H54 (cell line): ENCODE results near the gene GOLGA5.
"Not testable (repeated sequence)": the region's sequence is repeated elsewhere in the genome, so short reads cannot be mapped to it uniquely, and the experiment has no call there.

Source experiments
- DNase-seq: peaks from one replicate; pipeline ENCODE4 v3.0.0; 2011; ENCODE audit warnings: low spot score, mixed read lengths; ENCODE audit not compliant: insufficient read length
- FAIRE-seq: peaks from 3 replicates; lab custom pipeline; 2011; peaks lifted over from hg19 to GRCh38; lab: Jason Lieb, UNC
- POLR2A ChIP-seq: IDR thresholded peaks from 2 replicates; pipeline ENCODE4 v1.6.1; 2011; ENCODE audit warnings: low read depth, mild to moderate bottlenecking, low read length

Gene GOLGA5

GRCh38 chr14:92794547-92794941, 439 bp downstream of the GOLGA5 start:
- no peak for DNase-seq
- no peak for FAIRE-seq
- no peak for TF ChIP-seq POLR2A

DNA sequence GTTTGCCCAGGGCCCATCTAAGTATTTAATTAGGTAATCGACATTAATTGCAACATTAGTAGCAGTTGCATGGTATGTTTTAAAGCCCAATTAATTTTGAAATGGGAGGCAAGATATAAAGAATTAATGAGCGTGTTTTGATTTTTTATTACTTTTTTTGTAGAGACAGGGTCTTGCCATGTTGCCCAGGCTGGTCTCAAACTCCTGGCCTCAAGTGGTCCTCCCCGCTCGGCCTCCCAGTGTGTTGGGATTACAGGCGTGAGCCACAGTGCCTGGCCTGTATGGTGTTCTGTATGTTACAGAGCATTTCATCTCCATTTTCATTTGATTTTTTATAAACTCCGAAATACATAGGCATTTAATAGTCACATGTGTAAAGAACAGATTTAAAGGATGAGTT, 856 bp downstream of the GOLGA5 start:
- DNase-seq = no peak
- no peak for FAIRE-seq
- no peak for TF ChIP-seq POLR2A

DNA sequence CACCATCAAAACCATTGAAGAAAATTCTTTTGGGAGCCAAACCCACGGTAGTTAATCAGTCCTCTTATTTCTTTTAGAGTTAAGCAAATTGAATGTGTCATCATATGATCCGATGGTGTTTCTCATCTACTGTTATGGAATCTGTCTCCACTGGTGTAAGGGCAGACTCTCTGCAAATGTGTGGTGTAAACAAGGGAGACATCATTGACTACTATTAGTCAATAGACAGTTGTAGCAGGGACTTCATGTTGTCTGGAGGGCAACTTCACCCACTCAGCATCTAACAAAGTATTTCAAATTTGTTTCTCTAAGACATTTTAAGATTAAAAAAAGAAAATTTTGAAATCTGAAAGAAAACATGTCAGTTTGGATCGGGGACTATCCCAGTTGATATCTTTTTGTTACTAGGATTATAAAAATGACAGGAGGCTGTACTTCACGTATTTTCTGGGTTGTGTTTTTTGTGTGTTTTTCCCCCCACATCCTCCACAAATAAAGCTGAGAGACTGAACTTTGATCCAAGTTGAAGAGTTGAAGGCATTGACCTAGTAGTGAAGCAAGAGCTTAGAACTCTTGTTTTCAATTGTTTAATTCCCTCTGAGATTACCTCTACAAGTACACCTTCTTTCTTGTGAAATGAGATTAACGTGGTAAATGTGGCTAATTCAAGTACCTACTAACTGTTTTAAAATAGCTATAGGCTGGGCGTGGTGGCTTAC, 4.0 kb downstream of the GOLGA5 start:
- TF ChIP-seq POLR2A = no peak
- no peak for FAIRE-seq
- DNase-seq = no peak

GRCh38 chr14:92798811-92799210, 4.7 kb downstream of the GOLGA5 start:
- no peak for TF ChIP-seq POLR2A
- FAIRE-seq = no peak

DNA sequence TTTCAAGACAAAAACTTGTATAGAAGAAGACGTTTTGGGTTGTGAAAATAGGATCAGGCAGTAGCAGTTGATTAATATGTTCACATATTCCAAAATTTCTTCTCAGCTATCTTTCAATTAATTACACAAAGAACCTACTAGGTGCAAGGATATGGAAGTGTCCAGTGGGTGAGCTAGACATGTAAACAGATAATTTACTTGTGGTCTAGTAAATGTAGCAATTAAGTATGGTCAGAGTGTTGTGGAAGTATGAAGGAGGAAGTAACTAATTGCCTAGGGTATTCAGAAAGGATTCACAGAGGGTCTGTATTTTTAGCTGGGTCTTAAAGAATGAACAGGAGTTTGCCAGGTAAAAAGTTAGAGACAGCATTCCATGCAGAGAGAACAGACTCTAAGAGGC, 5.9 kb downstream of the GOLGA5 start:
- DNase-seq (no peak), FAIRE-seq (no peak)
- TF ChIP-seq POLR2A = no peak

More at GRCh38 chr14:92798811-92799210, 4.7 kb downstream of the GOLGA5 start:
- no peak for DNase-seq

DNA sequence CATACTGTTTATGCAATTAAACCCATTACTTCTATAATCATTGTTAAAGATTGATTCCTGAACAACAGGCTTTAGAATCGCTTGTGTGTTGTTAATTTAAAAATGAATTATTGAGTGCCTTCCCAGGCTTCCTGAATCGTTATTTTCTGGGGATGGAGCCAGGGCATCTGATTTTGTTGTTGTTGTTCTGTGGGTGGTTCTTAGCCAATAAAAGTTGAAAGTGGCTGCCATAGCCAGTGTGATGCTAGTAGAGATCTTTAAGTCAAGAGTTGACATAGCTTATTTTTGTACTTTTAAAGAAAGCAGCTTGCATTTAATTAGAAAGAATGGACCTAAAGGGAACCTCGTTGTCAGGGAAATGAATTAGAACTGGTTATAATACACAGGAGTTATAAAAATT, 6.4 kb downstream of the GOLGA5 start:
- no peak for DNase-seq
- no peak for TF ChIP-seq POLR2A
- FAIRE-seq = no peak

GRCh38 chr14:92801917-92802316, 7.8 kb downstream of the GOLGA5 start:
- no peak for FAIRE-seq
- DNase-seq = no peak
- TF ChIP-seq POLR2A = no peak

- no peak for TF ChIP-seq POLR2A
- FAIRE-seq (no peak), DNase-seq (no peak)
Measured at GRCh38 chr14:92802678-92803077, 8.6 kb downstream of the GOLGA5 start.

- no peak for FAIRE-seq
- TF ChIP-seq POLR2A = no peak
Measured at GRCh38 chr14:92813201-92813600, 19.1 kb downstream of the GOLGA5 start.

DNA sequence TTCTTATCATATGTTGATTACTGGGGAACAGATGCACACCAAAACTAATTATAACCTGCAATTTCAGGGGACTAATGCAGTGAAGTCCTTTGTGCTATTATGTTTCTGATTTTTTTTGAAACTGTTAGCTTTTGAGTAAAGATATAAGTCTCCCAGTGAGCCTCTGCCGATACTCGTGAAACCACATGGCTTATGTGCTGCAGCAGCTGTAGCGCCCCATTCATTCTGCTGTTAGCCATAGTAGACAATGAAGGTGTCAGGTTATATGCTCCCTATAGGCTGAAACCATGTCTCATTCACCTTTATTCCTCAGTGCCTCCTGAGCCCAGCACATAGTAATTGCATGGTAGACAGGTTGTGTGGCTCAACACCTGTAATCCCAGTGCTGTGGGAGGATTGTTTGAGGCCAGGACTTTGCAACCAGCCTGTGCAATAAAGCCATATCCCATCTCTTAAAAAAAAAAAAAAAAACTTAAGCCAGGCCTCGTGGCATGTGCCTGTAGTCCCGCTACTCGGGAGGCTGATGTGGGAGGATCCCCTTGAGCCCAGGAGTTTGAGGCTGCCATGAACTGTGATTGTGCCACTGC, 25.0 kb downstream of the GOLGA5 start:
- FAIRE-seq (no peak), DNase-seq (no peak)
- no peak for TF ChIP-seq POLR2A

More at GRCh38 chr14:92813201-92813600, 19.1 kb downstream of the GOLGA5 start:
- DNase-seq = no peak

- not testable (repeated sequence) for FAIRE-seq, DNase-seq
Measured at GRCh38 chr14:92819680-92820535, 25.8 kb downstream of the GOLGA5 start.

DNA sequence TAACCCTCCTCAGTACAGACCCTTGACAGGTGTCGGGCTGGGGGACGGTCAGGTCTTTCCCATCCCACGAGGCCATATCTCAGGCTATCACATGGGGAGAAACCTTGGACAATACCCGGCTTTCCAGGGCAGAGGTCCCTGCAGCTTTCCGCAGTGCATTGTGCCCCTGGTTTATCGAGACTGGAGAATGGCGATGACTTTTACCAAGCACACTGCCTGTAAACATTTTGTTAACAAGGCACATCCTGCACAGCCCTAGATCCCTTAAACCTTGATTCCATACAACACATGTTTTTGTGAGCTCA, 26.4 kb downstream of the GOLGA5 start:
- not testable (repeated sequence) for DNase-seq, FAIRE-seq

DNA sequence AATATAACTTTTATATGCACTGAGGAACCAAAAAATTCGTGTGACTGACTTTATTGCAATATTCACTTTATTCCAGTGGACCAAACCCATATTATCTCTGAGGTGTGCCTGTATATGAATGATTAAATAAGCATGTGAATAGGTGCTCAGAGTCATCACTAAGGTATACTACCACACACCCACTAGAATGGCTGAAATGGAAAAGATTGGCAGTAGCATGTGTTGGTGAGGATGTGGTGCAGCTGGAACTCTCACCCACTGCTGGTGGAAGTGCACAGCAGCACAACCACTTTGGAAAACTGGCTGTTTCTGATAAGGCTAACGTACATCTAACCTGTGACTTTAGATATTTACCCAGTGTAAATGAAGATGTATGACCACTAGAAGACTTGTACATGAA, 36.8 kb downstream of the GOLGA5 start:
- no peak for TF ChIP-seq POLR2A
- no peak for DNase-seq
- FAIRE-seq = no peak

DNA sequence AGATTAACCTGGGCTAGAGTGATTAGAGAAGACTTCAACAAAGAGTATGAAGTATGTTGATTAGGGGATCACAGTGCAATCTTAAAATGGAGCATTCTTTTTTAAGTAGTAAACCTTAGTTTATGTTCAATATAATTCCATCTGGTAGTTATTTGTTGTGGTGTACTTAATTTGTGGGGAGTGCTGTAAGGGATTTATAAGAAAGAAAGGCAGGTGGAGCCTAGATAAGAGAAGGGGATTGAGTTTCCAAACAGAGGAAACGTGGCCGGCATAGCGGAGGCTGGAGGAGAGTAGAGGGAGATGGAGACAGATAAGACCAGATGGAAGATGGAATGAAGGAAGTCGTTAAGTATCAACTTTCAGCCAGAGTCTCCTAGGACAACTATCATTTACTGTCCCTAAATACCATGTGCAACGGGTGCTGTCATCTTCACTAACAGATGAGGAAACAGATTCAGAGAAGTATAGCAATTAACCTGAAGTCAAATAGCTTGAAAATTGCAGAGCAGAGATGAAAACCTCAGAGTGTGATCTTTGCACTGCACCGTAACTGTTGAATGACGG, 38.1 kb downstream of the GOLGA5 start:
- DNase-seq (no peak), FAIRE-seq (peak; percentile 6)
- no peak for TF ChIP-seq POLR2A
